ENCODE data around the gene HRAS. TPM values are rescaled to one million over a fixed set of nuclear protein-coding genes. Genes with fewer than 3 reads are reported as not detected.
A peak's percentile ranks its signal among the peaks of the same experiment; 100 is the strongest.

HRAS gene
- total and polyA plus RNA-seq, 2 donors (not counting 1 experiment from before 2014, with no cell fraction given) = 63.5 to 86.0 TPM

- Mint-ChIP-seq H3K27ac (no peak overlapping the region), H3K9me3 (ENCODE audit: insufficient read depth) (no peaks in the 10 kb centered on the region), H3K27me3 (no peaks in the 10 kb centered on the region), H3K4me1 (peaks cover 12% of the 10 kb centered on the region), H3K4me3 (no peak overlapping the region)
- Histone ChIP-seq H3K9ac (ENCODE audit: low read length) (no peak overlapping the region), H3K4me1 (ENCODE audit: control insufficient read depth in 2 of 2, insufficient read depth in 2 of 2, low read length in 2 of 2) (peaks cover 12 to 23% of the 10 kb centered on the region in 2 donors), H3K27ac (ENCODE audit: low read length in 2 of 2) (no peak overlapping the region), H4K20me1 (ENCODE audit: control insufficient read depth, insufficient read depth, low read length, poor library complexity, severe bottlenecking) (peaks cover 11% of the 10 kb centered on the region), H2AFZ (ENCODE audit: insufficient read depth, low read depth, low read length, poor library complexity, severe bottlenecking) (no peak overlapping the region), H3K4me2 (replicated peaks; ENCODE audit: low read depth, low read length, poor library complexity, severe bottlenecking) (peak overlapping the region; percentile 96), H3K79me2 (ENCODE audit: control insufficient read depth, insufficient read depth, low read length) (no peaks in the 10 kb centered on the region), H3K9me3 (ENCODE audit: control extremely low read depth in 1 of 3, control insufficient read depth in 2 of 3, insufficient read depth in 1 of 3, low read length in 2 of 3) (no peaks in the 10 kb centered on the region), H3K27me3 (replicated peaks in 1 of 4; ENCODE audit: control extremely low read depth in 1 of 4, control insufficient read depth in 3 of 4, insufficient read depth in 4 of 4, low read length in 3 of 4) (peaks cover 0 to 12% (median 3%) of the 10 kb centered on the region in 4 experiments), H3K36me3 (replicated peaks in 1 of 2; ENCODE audit: control extremely low read depth in 1 of 2, control insufficient read depth in 1 of 2, extremely low read depth in 1 of 2, insufficient read depth in 2 of 2, low read length in 1 of 2) (peaks cover 0 to 7% of the 10 kb centered on the region in 2 experiments), H3K4me3 (ENCODE audit: control extremely low read depth in 1 of 5, extremely low read depth in 1 of 5, insufficient read depth in 1 of 5, low read depth in 2 of 5, low read length in 4 of 5) (no peak overlapping the region)
- ATAC-seq (ENCODE audit: low read depth) (no peak), DNase-seq (no peak)
- CTCF ChIA-PET = interaction anchor here (0.9 to 5.1 kb wide), 9 partner anchors 11 to 211 kb away, joined by 3 to 52 read pairs (median 8); partner anchors contain the start of gene TALDO1
- TF ChIP-seq CTCF (IDR thresholded peaks at IDR 0.05) (no peak), EZH2 (IDR thresholded peaks at IDR 0.05; ENCODE audit: borderline replicate concordance, insufficient read depth, low read depth, low read length, poor library complexity, severe bottlenecking) (no peak)
- 61% methylated on average over 11 of the region's 11 CpGs for WGBS (ENCODE audit: insufficient coverage)
- intact Hi-C loops (cut with micrococcal nuclease) = loop anchor here (1.0 kb wide), 1 partner anchor 211 kb away; no protein-coding TSS in a partner anchor
- POLR2A ChIA-PET = interaction anchor here (1.0 to 1.8 kb wide), 3 partner anchors 143 to 229 kb away, joined by 5 to 9 read pairs (median 5); no protein-coding TSS in a partner anchor
Observed at GRCh38 chr11:553988-554340, 18.6 kb upstream of the HRAS start.

GRCh38 chr11:553083-553987, 18.0 kb upstream of the HRAS start:
- CTCF ChIA-PET = interaction anchor here (2.0 to 5.1 kb wide), 2 partner anchors 11 to 169 kb away, joined by 11 to 52 read pairs; no protein-coding TSS in a partner anchor
- H3K4me1 Mint-ChIP-seq = peaks cover 12% of the 10 kb centered on the region
- intact Hi-C loops (cut with micrococcal nuclease) = no loop called here

More at GRCh38 chr11:553083-553987, 18.0 kb upstream of the HRAS start:
- H3K27me3 ChIP-seq (replicated peaks in 1 of 4; ENCODE audit: control extremely low read depth in 1 of 4, control insufficient read depth in 3 of 4, insufficient read depth in 4 of 4, low read length in 3 of 4) = peaks cover 0 to 12% (median 3%) of the 10 kb centered on the region in 4 experiments
- H3K36me3 ChIP-seq (replicated peaks in 1 of 2; ENCODE audit: control extremely low read depth in 1 of 2, control insufficient read depth in 1 of 2, extremely low read depth in 1 of 2, insufficient read depth in 2 of 2, low read length in 1 of 2) = peaks cover 0 to 7% of the 10 kb centered on the region in 2 experiments
- H3K27ac Mint-ChIP-seq = no peak overlapping the region
- POLR2A ChIA-PET = no interaction called here
- peak overlapping the region; percentile 96 for H3K4me2 ChIP-seq (replicated peaks; ENCODE audit: low read depth, low read length, poor library complexity, severe bottlenecking)
- no peak overlapping the region for H3K4me3 ChIP-seq (ENCODE audit: control extremely low read depth in 1 of 5, extremely low read depth in 1 of 5, insufficient read depth in 1 of 5, low read depth in 2 of 5, low read length in 4 of 5)
- no peak overlapping the region for H2AFZ ChIP-seq (ENCODE audit: insufficient read depth, low read depth, low read length, poor library complexity, severe bottlenecking)
- no peak overlapping the region for H3K9ac ChIP-seq (ENCODE audit: low read length)
- TF ChIP-seq EZH2 (IDR thresholded peaks at IDR 0.05; ENCODE audit: borderline replicate concordance, insufficient read depth, low read depth, low read length, poor library complexity, severe bottlenecking) = no peak
- no peak for TF ChIP-seq CTCF (IDR thresholded peaks at IDR 0.05)
- DNase-seq = no peak
- peaks cover 11% of the 10 kb centered on the region for H4K20me1 ChIP-seq (ENCODE audit: control insufficient read depth, insufficient read depth, low read length, poor library complexity, severe bottlenecking)
- no peaks in the 10 kb centered on the region for H3K27me3 Mint-ChIP-seq
- H3K9me3 ChIP-seq (ENCODE audit: control extremely low read depth in 1 of 3, control insufficient read depth in 2 of 3, insufficient read depth in 1 of 3, low read length in 2 of 3) = no peaks in the 10 kb centered on the region
- H3K4me1 ChIP-seq (ENCODE audit: control insufficient read depth in 2 of 2, insufficient read depth in 2 of 2, low read length in 2 of 2) = peaks cover 12 to 23% of the 10 kb centered on the region in 2 donors
- WGBS (ENCODE audit: insufficient coverage) = 90% methylated on average over 27 of the region's 27 CpGs
- no peaks in the 10 kb centered on the region for H3K9me3 Mint-ChIP-seq (ENCODE audit: insufficient read depth)
- H3K4me3 Mint-ChIP-seq = peak overlapping the region; percentile 26
- no peaks in the 10 kb centered on the region for H3K79me2 ChIP-seq (ENCODE audit: control insufficient read depth, insufficient read depth, low read length)
- H3K27ac ChIP-seq (ENCODE audit: low read length in 2 of 2) = no peak overlapping the region
- ATAC-seq (ENCODE audit: low read depth) = no peak

Data from B cell (primary cell).